Gastrocnemius medialis (tissue), 4 donors: ENCODE results near the gene PTPN3.

Source experiments
- POLR2A ChIP-seq, 2 donors: fragments of 450-650 bp; IDR thresholded peaks; one replicate each; pipeline ENCODE4 v1.6.1; 2017; ENCODE audit warnings: antibody characterized with exemption in 2 of 2, mild to moderate bottlenecking in 2 of 2, moderate library complexity in 2 of 2
- TF ChIP-seq, protein P1 (sequence below), 5 experiments: fragments of 450-650 bp in 3 of 5; fragments of 200-600 bp in 2 of 5; sonication (generic) in 2 of 5; IDR thresholded peaks in 4 of 5; conservative IDR thresholded peaks in 1 of 5; 1 replicate in 4 of 5; 2 replicates in 1 of 5; pipeline ENCODE4 v1.5.1; 2016 to 2019; ENCODE audit warnings: antibody characterized with exemption in 5 of 5, mild to moderate bottlenecking in 3 of 5, moderate library complexity in 3 of 5

DNA sequence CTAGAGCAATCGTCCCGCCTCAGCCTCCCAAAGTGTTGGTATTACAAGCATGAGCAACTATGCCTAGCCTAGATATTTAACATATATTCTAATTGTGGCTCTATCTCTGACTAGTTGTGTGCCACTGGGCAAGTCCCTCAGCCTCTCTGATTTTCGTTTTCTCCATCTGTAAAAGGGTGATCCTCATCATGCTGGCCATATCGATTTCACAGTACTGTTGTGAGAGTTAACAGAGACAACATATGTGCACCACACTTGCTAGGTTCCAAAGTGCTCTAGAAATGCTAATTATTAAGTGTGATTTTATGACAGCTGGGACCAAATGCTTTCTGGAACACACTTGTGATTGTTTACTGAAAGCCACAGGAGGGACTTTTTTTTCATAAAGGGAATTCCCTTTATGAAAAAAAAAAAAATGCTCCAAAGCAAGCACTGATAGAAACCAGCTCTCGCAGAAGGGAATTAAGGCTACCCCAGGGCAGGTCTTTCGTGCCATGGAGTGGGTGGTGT is 98.8 kb downstream of the PTPN3 start:
- TF ChIP-seq, protein P1, sequence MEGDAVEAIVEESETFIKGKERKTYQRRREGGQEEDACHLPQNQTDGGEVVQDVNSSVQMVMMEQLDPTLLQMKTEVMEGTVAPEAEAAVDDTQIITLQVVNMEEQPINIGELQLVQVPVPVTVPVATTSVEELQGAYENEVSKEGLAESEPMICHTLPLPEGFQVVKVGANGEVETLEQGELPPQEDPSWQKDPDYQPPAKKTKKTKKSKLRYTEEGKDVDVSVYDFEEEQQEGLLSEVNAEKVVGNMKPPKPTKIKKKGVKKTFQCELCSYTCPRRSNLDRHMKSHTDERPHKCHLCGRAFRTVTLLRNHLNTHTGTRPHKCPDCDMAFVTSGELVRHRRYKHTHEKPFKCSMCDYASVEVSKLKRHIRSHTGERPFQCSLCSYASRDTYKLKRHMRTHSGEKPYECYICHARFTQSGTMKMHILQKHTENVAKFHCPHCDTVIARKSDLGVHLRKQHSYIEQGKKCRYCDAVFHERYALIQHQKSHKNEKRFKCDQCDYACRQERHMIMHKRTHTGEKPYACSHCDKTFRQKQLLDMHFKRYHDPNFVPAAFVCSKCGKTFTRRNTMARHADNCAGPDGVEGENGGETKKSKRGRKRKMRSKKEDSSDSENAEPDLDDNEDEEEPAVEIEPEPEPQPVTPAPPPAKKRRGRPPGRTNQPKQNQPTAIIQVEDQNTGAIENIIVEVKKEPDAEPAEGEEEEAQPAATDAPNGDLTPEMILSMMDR (IDR thresholded peaks at IDR 0.05 in 4 of 5, conservative IDR thresholded peaks at IDR 0.05 in 1 of 5) = no peak
- no peak for TF ChIP-seq POLR2A (IDR thresholded peaks at IDR 0.05)
